ENCODE measurements around the gene TRABD2A.

TRABD2A gene

GRCh38 chr2:84849271-84849952 is 31.5 kb downstream of the TRABD2A start:
- DNase-seq, result no peak

- no peak for DNase-seq
These were observed 33.4 kb downstream of the TRABD2A start for GRCh38 chr2:84847326-84848050.

GRCh38 chr2:84846741-84847142 is 34.1 kb downstream of the TRABD2A start:
- DNase-seq, result no peak

GRCh38 chr2:84846041-84846663 is 34.7 kb downstream of the TRABD2A start:
- no peak for DNase-seq

- DNase-seq, result no peak
These were observed 36.7 kb downstream of the TRABD2A start for GRCh38 chr2:84844141-84844540.

- no peak for DNase-seq
These were observed 39.3 kb downstream of the TRABD2A start for GRCh38 chr2:84841577-84841976.

GRCh38 chr2:84840306-84840705 is 40.6 kb downstream of the TRABD2A start:
- no peak for DNase-seq

- no peak for DNase-seq
These were observed 41.0 kb downstream of the TRABD2A start for GRCh38 chr2:84839851-84840250.

- DNase-seq, result no peak
These were observed 42.3 kb downstream of the TRABD2A start for GRCh38 chr2:84838434-84839145.

GRCh38 chr2:84836215-84836614 is 44.7 kb downstream of the TRABD2A start:
- DNase-seq, result no peak

GRCh38 chr2:84833481-84834150 is 47.3 kb downstream of the TRABD2A start:
- DNase-seq, result no peak

GRCh38 chr2:84832772-84833461 is 48.0 kb downstream of the TRABD2A start:
- no peak for DNase-seq

GRCh38 chr2:84830758-84831500 is 50.0 kb downstream of the TRABD2A start:
- no peak for DNase-seq

- no peak for DNase-seq
These were observed 50.8 kb downstream of the TRABD2A start for GRCh38 chr2:84830095-84830494.

- no peak for DNase-seq
These were observed 51.2 kb downstream of the TRABD2A start for GRCh38 chr2:84829693-84830092.

- no peak for DNase-seq
These were observed 52.8 kb downstream of the TRABD2A start for GRCh38 chr2:84827978-84828575.

- no peak for DNase-seq
These were observed 57.1 kb downstream of the TRABD2A start for GRCh38 chr2:84823788-84824187.

- DNase-seq, result no peak
These were observed 57.7 kb downstream of the TRABD2A start for GRCh38 chr2:84823229-84823628.

- no peak for DNase-seq
These were observed 59.1 kb downstream of the TRABD2A start for GRCh38 chr2:84821806-84822205.

- DNase-seq, result no peak
These were observed 63.6 kb downstream of the TRABD2A start for GRCh38 chr2:84817239-84817655.

- no peak for DNase-seq
These were observed 64.4 kb downstream of the TRABD2A start for GRCh38 chr2:84816426-84817026.

Measured in COR-L47 (cell line).